Right lobe of liver (tissue), 4 donors: Measurements from ENCODE around the gene SAMD11.
"Not testable (repeated sequence)": the region's sequence is repeated elsewhere in the genome, so short reads cannot be mapped to it uniquely, and the experiment has no call there.

ENCODE experiments used
- POLR2A ChIP-seq: fragments of 450-650 bp; IDR thresholded peaks from one replicate; pipeline ENCODE4 v1.6.1; 2017; ENCODE audit warnings: antibody characterized with exemption, mild to moderate bottlenecking
- TF ChIP-seq, protein P1 (sequence below), 4 donors: fragments of 200-600 bp in 3 of 4; fragments of 450-650 bp in 1 of 4; IDR thresholded peaks; one replicate each; pipeline versions ENCODE4 v1.5.1 to v1.8.0; 2016 to 2022; ENCODE audit warnings: antibody characterized with exemption in 4 of 4, mild to moderate bottlenecking in 2 of 4
- donor health status: DM: no; HTN: no; CAD: no.
- donor health status: DM: no; HTN: no; CAD: no.
- donor health status: DM: no; HTN: yes; CAD: no.

DNA sequence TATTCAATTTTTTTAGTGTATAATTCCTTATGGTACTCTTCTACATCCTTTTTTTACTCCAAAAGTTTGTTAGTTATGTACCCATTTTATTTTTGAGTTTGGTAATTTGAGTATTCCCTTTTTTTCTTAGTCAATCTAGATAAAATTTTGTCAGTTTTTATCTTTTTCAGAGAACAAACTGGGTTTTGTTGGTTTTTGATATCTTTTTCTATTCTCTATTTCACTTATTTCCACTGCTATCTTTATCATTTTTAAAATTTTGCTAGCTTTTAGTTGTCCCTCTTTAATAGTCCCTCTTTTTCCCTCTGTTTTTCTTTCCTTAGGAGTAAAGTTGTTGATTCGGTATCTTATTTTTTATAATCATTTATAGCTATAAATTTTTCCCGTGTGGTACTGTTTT is 42.8 kb upstream of the SAMD11 start:
- TF ChIP-seq, protein P1, sequence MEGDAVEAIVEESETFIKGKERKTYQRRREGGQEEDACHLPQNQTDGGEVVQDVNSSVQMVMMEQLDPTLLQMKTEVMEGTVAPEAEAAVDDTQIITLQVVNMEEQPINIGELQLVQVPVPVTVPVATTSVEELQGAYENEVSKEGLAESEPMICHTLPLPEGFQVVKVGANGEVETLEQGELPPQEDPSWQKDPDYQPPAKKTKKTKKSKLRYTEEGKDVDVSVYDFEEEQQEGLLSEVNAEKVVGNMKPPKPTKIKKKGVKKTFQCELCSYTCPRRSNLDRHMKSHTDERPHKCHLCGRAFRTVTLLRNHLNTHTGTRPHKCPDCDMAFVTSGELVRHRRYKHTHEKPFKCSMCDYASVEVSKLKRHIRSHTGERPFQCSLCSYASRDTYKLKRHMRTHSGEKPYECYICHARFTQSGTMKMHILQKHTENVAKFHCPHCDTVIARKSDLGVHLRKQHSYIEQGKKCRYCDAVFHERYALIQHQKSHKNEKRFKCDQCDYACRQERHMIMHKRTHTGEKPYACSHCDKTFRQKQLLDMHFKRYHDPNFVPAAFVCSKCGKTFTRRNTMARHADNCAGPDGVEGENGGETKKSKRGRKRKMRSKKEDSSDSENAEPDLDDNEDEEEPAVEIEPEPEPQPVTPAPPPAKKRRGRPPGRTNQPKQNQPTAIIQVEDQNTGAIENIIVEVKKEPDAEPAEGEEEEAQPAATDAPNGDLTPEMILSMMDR (IDR thresholded peaks at IDR 0.05), result not testable (repeated sequence)
- TF ChIP-seq POLR2A, result not testable (repeated sequence)
